Stimulated activated CD8-positive, alpha-beta memory T cell treated with anti-CD3 and anti-CD28 coated beads, Interleukin-15, amount 100 ng/mL, for 4 hours (primary cell): ENCODE measurements around the gene ARRB1.
"Not testable (repeated sequence)": the region's sequence is repeated elsewhere in the genome, so short reads cannot be mapped to it uniquely, and the experiment has no call there.

Source experiments
- DNase-seq, 2 donors: peaks; one replicate each; pipeline ENCODE4 v3.0.0-alpha.2; 2020; ENCODE audit warnings: low read depth in 2 of 2

ARRB1 gene

DNA sequence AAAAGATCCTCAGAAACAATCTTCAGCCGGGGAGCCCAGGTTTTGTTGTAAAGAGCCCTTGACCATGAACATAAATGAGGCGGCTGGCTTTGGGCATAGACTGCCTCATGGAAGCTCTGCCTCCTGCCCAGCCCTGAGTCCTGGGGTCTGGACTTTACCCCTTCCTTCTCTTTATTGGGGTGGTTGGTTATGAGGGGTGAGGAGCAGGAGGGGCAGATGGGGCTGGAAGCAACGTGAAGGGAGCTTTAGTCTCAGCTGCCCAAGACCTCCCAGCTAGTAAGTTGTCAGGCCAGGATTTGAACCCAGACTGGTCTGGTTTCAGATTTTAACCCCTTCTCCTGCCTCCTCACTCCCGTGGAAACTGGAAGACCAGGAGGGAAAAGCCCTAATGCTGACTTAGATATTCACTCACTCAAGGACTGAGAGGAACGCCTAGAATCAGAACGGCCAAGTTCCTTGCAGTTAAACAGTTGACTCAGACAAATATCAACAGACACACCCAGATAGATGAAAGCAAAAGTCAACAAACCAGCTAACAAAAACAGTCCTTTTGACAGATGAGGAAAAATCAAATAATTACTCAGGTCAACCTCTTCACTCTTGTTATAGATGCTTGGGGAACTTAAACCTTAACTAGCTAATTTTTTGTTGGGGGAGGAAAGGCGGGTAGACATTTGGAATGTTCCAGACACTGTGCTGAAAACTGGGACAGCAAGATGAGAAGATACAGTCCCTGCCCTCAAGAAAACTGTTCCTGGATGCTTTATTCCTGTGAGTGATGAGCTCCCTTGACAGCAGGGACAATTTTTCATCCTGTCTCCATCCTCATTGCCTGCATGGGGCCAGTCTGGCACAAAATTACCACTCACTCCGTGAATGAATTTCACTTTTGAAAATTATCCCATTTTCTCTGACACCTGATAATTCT lies 20.8 kb upstream of the ARRB1 start:
- DNase-seq, result no peak

DNA sequence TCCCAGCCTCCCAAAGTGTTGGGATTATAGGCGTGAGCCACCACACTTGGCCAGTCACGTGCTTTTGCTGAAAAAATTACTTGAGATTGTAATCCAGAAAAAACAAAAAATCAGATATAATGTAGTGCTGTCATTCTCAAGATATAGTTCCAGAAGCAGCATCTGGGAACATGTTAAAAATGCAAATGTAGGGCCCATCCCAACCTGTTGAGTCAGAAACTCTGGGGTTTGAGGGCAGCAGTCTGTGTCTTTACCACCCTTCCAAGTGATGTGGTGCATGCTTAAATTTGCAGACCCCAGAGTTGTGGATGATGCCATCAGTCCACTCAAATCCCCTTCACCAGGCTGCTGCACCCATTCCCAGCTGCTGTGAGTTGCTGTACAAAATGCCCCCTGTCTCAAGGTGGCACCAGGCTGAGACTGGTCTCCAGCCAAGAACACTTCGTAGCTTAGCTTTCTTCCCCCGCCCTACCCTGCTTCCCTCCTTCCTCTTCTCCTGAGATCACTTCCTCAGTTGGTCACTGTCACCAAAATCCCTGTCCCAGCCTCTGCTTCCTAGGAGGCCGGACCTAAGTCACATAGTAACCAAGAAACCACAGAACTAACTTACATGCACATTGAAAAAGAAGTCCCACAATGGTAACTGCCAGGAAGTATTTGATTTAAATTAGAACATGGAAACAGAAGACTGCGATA lies 18.2 kb upstream of the ARRB1 start:
- DNase-seq, result no peak

DNA sequence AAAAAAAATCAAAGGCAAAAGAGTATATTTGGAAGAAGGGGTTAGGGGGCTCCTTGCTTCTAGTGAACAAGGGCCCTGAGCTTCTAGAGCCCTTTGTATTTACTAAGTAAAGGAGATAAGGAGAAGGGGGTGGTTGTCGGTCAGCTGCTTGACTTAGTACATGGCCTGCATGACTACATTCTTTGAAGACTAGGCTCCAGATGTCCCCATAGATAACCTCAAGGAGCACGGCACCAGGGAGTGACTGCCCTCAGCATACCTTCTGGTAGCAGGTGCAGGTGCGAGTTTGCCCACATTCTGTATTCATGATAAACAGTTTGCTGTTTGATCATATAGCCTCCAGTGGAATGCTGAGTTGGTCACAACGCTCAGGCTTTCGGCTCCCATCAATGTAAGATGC lies 15.4 kb upstream of the ARRB1 start:
- not testable (repeated sequence) for DNase-seq

DNA sequence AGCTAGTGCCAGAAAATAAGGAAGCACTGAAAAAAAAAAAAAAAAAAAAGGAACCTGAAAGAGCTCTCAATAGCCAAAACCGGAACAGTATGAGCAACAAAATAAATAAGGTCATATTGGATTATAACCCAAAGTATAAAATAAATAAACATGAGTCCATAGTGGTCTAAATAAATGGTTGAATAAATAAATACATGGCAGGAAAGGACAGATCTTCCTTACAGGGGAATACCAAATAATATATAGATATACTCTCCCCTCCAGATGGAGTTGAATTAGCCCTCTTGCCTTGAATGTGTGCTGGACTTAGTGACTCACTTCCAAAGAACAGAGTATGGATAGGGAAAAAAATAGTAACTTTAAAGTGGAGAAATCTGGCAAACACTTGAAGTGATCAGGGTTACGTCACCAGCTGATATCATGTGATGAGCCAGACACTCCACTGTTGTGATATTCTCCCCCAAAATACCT lies 14.3 kb upstream of the ARRB1 start:
- DNase-seq, result no peak

DNA sequence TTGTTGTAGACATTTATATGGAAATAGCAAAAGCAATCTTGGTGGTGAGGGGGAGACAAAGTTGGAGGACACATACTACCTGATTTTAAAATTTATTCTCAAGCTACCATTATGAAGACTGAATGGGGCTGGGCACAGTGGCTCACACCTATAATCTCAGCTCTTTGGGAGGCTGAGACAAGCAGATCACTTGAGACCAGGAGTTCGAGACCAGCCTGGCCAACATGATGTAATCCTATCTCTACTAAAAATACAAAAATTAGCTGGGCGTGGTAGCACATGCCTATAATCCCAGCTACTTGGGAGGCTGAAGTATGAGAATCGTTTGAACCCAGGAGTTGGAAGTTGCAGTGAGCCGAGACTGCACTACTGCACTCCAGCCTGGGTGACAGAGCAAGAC lies 10.8 kb upstream of the ARRB1 start:
- not testable (repeated sequence) for DNase-seq

DNA sequence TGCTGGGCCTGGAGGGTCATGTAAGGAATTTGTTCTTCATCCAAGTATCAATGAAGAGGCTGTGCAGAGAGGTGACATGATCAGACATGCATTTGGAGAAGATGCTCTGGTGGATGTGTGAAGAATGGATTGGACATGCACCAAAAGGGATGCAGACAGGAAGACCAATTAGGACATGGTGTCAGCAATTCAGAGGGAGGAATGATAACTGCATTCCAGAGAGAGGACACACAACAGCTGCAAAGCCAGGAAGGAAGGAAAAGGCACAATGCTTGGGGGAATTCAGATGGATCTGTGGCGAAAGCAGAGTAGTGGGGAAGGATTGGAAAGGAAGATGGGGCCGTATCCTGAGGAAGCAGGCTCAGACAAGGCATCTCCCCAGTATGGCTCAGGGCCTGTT lies 5.2 kb upstream of the ARRB1 start:
- no peak for DNase-seq

DNA sequence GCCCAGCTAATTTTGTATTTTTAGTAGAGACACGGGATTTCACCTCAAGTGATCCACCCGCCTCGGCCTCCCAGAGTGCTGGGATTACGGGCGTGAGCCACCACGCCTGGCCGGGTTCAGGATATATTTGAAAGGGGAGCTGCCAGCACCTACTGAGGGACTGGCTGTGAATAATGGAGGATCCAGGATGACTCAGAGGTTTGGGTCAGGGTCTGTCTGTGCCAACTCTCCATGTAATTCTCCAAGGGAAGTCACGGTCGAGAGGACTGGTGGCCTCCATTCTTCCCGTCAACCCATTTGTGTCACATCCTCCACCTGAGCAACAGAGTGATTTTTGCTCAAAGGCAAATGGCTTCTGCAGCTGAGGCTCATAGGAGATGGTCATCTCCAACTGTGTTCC lies 3.6 kb upstream of the ARRB1 start:
- DNase-seq, result no peak

DNA sequence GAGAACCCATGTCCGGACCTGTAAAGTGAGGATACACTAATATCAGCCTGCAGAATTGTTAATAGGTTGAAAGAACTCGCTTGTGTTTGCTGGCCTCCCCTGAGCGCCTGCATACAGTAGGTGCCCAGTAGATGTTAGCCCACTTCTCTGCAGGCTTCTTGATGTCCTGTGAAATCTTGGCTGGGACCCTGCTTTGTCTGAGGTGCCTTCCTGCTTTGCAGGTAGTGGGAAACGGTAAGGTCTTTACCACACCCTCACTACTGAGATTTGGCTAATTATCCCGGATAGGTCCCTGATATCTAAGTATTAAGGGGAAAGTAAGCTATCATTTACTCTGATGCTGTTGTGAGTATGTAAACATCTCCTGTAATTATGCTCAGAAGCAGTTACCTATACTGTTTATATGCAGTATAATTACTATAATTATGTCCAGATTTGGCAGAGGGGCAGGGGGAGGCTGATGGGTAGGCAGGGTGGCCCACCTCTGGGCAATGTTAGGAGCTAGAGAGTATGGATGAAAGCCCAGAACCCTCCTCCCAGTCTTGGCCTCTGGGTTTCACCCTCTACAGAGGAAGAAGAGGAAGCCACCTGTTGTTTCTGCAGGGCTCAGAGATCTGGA lies 1.2 kb upstream of the ARRB1 start:
- DNase-seq, result no peak

DNA sequence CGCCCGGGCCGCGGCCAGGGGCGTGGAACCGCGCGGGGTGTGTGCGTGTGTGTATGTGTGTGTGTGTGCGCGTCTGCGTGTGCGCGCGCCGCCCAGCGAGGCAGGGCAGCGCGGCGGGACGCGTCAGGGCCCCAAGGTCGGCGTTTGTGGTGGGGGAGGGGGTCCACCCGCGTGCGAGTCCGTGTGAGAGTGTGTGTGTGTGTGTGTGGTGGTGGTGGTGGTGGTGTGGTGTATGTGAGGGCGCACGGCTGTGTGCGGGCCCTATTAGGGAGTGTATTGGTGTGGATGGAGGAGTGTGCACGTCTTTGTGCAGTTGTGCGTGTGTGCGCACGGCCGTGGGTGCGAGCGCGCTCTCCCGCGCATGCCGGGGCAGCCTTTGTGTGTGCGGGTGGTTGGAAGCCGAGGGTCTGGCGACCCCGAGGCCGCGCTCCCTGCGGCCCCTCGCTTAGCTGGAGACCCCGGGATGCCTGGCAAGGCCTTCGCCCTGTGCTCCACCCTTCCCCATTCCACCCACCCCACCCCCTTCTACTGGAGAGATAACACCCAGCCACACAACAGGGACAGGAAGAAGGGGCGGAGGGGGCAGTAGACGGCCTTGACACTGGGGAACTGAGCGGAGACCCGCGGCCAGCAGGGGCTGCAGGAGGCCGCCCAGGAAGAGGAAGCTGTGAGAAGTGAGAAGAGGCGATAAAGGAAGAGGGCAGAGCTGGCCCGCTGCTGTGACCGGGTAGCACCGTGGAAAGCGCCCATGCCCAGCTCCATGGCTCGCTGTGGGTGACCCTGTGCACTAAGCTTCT lies 528 bp upstream of the ARRB1 start:
- DNase-seq, result peak in 1 of 2 donors; percentile 35

DNA sequence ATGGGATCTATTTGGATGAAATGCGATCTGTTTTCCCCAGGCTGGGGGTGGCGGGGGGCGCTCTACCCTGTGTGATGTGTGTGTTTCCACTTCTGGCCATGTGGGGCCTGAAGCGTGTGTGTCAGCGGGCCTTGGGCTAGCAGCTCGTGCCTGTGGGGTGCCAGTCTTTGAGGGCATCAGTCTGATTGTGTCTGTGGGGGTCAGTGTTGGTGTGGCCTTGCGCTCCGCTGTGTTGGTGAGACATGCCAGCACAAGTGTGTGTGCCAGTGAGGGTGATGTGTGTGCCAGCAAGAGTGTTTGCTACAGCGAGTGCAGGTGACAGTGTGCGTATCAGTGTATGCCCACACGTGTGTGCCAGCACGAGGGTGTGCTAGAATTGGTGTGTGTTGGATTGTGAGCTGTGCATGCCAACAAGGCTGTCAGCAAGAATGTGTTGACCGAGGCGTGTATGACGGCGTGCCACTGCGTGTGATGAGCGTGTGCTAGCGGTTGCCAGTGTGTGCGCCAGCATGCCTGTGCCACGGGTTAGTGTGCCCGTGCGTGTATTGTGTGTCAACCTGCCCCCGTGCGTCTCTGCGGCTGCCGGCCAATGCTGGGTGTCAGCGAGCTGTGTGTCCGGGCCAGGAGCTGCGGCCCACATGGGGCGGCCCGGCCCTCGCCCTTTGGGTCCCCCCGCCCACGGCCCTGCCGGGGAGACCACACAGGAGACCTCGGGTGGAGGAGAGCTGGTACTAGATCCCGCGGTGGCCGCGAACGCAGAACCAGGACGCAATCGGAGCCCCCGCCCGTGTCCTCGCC lies 519 bp downstream of the ARRB1 start:
- DNase-seq, result no peak

DNA sequence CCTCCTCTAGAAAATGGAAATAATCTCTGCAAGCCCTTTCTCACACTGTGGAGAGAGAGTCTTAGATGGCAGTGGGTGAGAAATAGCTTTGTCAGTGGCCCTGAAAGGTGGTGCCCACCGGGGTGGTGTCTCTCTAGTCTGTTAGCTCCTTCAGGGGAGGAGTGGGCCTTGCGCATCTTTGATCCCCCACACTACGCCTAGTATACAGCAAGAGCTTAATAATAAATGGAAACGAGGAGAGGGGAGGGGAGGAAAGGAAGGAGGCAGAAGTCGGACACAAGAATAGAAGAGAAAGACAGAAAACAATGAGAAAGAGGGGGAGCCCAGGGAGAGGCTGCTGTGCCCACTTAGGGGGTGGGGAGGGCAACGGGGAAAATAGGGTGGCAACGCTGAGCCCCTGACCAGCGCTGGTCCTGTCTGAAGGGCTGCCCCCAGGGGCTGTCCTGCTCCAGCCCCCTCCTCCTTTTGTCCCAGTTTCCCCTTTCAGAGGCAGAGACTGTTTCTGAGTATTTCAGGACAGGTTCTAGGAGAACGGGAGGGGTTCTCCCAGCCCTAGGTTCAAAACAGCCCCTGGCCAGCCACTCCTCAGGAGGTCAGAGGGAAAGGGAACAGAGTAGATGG lies 1.2 kb downstream of the ARRB1 start:
- DNase-seq, result no peak

DNA sequence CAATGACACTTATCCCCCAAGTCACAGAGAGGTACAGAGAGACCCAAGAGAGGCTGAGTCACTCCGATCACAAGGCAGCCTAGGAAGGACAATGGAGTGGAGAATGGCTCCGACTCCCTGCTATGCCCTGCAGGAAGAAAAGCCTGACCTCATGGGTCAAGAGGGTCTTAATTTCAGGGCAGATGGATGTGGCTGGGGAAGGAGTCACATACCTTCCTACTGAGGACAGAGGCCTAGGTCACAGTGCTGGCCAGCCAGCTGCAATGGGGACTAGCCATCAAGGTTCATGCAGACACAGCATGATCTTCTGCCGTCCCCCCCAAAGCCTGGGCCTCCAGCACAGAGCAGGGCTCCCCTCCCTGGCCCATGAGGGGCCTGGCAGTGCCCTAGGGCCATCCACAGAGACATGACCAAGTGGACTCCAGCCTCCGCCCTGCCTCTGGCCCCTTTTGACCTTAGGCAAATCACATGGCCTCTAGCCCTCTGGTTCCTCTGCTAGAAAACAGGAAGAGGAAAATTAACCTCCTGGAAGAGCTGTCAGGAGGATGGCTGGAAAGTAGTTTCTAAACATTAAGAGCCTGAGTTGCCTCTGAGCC lies 1.8 kb downstream of the ARRB1 start:
- DNase-seq, result no peak

DNA sequence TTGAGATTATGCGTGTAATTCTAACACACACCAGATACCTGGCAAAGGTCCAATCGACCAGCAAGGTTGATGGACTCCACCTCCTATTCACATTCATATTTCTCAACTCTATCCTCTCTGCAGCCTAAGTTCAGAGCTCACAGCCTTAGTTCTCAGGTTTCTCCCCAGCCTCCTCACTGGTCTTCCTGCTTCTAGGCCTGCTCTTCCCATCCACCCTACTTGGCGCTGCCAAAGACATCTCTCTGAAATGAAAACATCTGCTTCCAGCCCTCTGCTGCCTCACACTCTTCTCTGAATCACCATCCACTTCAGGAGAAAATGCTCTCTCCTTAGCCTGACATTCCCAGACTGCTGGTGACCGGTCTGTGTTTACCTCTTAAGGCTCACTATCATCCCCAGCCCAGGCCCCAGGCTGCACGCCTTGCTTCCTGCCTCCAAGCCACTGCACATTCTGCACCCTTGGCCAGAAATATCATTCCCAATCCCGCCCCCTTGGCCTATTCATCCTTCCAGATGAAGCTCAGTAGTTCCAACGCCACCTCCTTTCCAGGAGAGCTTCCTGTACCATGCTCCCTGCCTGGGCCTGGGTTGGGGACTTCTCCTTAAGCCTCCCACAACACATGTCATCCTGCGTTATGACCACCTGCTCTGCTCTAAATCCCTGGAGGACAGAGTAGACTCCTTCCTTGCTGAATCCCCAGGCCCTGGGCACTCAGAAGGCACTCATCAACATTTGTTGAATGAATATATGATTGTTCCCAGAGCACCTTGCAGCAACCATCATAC lies 3.5 kb downstream of the ARRB1 start:
- no peak for DNase-seq

DNA sequence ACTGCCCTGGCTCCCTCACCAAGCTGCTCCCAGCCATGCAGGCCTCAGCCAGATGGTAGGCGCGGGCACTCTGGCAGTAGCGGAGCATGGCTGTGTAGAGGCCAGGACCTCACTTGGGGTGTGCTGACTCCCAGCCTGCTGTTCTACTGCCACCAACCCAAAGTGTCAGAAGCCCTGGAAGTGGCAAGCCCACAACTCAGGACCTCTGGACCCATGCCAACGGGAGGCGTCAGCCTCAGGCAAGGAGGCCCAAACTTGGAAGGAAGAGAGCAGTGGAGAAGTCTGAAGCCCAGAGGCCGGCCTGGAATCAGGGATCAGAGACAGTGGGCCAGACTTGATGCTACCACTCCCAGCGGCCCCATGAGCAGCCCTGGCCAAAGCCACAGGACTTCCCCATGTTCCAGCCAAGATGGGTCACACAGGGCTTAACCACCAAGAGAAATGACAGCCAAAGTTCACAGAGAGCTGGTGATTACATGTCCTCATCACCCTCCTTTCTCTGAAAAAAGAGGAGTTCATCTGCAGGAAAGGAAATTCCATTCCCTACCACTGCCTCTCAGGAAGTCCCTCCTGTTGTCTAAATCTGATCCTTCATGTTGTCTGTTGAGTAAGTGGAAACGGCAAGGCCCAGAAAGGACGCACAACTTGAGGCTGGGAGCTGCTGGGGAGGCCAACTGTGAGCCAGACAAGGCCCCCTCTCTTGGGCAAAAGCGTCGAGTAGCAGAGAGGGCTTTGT lies 4.4 kb downstream of the ARRB1 start:
- no peak for DNase-seq

DNA sequence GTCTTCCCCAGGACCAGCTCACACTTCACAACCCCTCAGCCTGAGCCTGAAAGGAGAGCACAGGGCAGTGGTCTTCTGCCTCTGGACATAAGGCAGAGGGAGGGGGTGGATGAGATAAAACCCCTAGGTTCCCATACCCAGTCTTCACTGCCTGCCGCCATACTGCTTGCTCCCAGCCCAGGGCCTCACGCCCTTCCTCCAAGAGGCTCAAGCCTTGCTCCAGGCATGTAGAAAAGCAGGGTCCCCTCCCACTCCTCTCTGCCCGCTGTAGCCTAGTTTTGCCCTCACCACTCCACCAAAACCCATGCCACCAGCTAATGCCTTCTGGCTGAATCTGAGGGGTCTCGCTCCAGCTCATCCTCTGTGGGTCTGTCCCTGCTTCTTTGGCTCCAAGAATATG lies 5.2 kb downstream of the ARRB1 start:
- DNase-seq, result no peak

DNA sequence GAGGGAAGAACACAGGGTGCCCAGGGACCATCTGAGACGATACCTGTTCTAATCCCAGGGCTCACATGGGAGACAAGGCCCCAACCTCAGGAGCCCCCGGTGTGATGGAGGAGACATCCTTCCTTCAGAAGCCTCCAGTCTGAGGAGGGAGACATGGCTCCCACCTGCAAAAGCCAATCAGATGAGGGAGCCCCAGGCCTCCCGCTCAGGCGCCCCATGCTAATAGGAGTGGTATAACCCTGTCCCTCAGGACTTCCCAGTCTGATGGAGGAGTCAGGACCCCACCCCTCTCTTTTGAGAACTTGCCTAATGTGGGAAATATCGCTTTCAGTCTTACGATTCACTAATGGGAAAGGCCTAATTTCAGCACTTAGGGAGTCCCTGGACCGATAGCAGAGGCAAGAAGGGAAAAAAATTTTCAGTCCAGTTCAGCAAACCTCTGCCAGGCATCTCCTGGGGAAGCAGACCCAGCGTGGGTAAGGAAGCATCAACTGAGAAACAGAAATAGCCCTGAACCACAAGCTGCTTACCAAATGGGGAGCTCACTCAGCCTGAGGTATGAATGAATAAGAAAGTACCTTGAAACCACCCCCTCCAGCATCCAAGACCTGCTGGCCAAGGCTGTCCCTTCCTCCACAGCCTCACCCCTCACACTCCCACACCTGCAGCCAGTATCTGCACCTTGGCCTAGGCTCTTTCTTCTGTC lies 5.9 kb downstream of the ARRB1 start:
- no peak for DNase-seq

DNA sequence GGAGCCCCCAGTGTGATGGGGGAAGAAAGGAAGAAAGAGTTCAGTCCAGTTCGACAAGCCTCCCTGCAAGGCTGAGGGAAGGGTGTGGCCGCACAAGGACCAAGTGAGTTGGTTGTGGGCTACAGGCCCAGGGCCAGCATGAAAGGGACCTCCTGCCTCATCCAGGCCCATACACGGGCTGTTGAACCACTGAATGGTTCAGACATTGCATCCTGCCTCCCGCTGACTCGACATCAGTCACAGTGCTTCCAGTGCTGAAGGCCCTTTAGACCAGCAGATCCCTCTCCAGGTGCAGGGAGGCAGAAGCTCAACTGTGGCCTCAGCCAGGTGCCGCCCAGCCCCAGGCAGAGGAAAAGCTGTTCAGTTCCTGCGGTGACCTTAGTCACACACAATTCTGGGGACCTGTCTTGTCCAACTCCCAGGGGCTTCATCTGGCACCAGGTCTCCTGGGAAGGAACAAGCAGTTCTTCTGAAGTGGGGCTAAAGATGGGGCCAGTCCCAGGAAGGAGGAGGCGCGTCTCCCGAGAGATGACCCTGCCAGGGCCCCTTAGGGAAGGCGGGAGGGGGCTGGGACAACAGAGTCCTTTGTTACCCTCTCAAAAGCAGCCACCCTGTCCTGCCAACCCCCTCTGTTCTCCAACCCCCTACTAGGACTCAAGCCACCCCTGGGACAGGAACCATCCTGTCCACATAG lies 6.6 kb downstream of the ARRB1 start:
- no peak for DNase-seq
